AG04450 (cell line): ENCODE data around the gene CABP7. TPM values are rescaled to one million over a fixed set of nuclear protein-coding genes. Genes with fewer than 3 reads are reported as not detected.

Experiments
- CTCF ChIA-PET: fragments of 300-600, 350-600 bp; formaldehyde crosslinking; extraction: SDS; loops from one replicate; lab custom pipeline; 2022; ENCODE audit warnings: antibody characterized with exemption, inconsistent platforms; lab: Charles Lee
- POLR2A ChIA-PET: fragments of 350-600 bp; formaldehyde crosslinking; extraction: SDS; loops from one replicate; lab custom pipeline; 2021; ENCODE audit warnings: antibody characterized with exemption, inconsistent platforms; lab: Yijun Ruan, JAX
- DNase-seq: peaks from one replicate; pipeline ENCODE4 v3.0.0-alpha.2; 2011; ENCODE audit warnings: low read depth, low spot score
- H3K27ac ChIP-seq: one replicate; pipeline ENCODE4 v1.5.1; 2012; ENCODE audit warnings: low read depth, low read length, control low read depth
- H3K27me3 ChIP-seq: one replicate; pipeline ENCODE4 v1.6.0; 2012; ENCODE audit warnings: low read length; ENCODE audit not compliant: control insufficient read depth, insufficient read depth
- H3K4me3 ChIP-seq: 2 replicates; pipeline ENCODE4 v1.5.1; 2011; ENCODE audit warnings: mild to moderate bottlenecking, low read depth, low read length, control low read depth
- H3K9me3 ChIP-seq: 2 replicates; pipeline ENCODE4 v1.5.1; 2012; ENCODE audit warnings: low read length; ENCODE audit not compliant: control insufficient read depth, insufficient read depth
- polyA plus RNA-seq: library from polyadenylated mRNA; depleted of rRNA; stranded (reverse); fragments of >200 nt; gene quantifications from 2 replicates; pipeline ENCODE4 v1.2.3, GENCODE V29; 2011
- TF ChIP-seq, protein P1 (sequence below): IDR thresholded peaks from 2 replicates; pipeline ENCODE4 v1.5.1; 2011; ENCODE audit warnings: low read depth, low read length, control low read depth, inconsistent platforms

The CABP7 gene
- polyA plus RNA-seq, 1 experiment = not detected

DNA sequence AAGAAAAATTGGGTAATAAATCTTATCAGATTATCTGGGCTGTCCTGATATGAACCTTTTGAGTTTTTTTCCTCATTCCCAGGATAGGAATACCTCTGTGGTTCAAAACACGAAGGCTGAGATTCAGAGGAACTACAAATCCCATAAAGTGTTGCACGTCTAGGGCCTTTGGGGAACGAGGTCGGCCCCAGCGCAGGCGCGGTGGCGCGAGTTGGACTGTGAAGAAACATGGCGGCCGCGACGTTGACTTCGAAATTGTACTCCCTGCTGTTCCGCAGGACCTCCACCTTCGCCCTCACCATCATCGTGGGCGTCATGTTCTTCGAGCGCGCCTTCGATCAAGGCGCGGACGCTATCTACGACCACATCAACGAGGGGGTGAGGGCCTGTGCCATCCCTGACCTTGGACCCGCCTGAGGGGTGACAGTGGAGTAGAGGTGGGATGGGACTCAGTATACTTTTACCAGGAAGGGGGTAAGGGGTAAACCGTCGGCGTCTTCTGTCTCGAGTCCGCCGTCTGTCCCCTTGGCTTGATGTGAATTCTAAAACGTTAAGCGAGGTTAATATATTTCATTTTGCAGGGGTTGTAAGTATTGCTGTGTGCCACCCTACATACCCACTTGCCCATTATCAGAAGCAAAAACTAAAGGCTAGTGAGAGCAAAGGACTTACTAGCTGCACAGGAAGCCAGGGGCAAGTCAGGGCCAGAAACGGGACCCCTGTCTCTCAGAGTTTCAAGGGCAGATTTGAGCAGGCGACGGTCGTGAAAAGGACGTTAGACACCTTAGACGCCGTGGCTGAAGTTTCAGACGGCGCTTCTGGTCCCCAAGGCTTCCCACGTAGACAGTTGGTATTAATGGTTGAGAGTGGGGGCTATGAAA, 47.6 kb downstream of the CABP7 start, which contains the start of gene UQCR10:
Gene UQCR10 (plus strand): TSS at position 199 of the 881 bp plus-strand sequence. CDS start 30 bp downstream, at position 229.
- H3K27me3 ChIP-seq = no peaks in the 10 kb centered on the region
- DNase-seq = peak; percentile 69
- ChIA-PET CTCF (interaction anchor here (0.7 to 1.5 kb wide), 3 partner anchors 78 to 321 kb away, joined by 3 to 5 read pairs (median 3); no protein-coding TSS in a partner anchor), POLR2A (interaction anchor here (0.8 to 1.3 kb wide), 4 partner anchors 32 to 116 kb away, joined by 3 to 5 read pairs (median 4); no protein-coding TSS in a partner anchor)
- H3K4me3 ChIP-seq = peak within 1 kb of the TSS; percentile 100
- H3K9me3 ChIP-seq = no peaks in the 10 kb centered on the region
- peak within 1 kb of the TSS; percentile 47 for H3K27ac ChIP-seq
- TF ChIP-seq, protein P1, sequence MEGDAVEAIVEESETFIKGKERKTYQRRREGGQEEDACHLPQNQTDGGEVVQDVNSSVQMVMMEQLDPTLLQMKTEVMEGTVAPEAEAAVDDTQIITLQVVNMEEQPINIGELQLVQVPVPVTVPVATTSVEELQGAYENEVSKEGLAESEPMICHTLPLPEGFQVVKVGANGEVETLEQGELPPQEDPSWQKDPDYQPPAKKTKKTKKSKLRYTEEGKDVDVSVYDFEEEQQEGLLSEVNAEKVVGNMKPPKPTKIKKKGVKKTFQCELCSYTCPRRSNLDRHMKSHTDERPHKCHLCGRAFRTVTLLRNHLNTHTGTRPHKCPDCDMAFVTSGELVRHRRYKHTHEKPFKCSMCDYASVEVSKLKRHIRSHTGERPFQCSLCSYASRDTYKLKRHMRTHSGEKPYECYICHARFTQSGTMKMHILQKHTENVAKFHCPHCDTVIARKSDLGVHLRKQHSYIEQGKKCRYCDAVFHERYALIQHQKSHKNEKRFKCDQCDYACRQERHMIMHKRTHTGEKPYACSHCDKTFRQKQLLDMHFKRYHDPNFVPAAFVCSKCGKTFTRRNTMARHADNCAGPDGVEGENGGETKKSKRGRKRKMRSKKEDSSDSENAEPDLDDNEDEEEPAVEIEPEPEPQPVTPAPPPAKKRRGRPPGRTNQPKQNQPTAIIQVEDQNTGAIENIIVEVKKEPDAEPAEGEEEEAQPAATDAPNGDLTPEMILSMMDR = no peak

DNA sequence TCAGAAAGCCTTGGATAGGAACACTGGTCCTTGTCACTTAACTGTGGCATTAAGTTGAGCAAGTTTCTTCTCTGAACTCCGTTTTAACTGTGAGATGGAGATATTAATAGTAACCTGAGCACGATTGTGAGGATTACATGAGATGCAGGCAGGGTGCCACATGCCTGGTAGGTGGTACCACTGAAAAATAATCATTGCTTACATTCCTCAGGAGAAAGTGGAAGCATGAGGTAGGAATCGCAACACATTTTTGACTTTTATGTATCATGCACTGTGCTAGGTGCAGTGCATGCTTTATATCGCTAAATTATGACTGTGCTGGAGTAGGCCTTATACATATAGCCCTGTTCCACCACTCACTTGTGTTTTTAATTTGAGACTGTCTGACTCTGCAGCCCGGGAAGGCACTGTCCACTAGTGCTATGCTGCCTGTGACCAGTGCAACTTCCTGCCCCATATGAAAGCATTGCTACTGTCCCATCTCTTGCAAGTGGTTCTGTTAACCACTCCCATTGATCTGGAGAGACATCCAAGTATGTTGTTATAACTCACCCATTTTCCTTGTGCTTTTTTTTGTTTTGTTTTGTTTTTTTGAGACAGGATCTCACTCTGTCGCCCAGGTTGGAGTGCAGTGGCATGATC, 48.4 kb downstream of the CABP7 start:
- no peak for DNase-seq
- Histone ChIP-seq H3K4me3 (peak overlapping the region; percentile 100), H3K9me3 (no peaks in the 10 kb centered on the region), H3K27ac (peak overlapping the region; percentile 11), H3K27me3 (no peaks in the 10 kb centered on the region)
- CTCF ChIA-PET = no interaction called here
- POLR2A ChIA-PET = no interaction called here
- TF ChIP-seq, protein P1 = no peak

DNA sequence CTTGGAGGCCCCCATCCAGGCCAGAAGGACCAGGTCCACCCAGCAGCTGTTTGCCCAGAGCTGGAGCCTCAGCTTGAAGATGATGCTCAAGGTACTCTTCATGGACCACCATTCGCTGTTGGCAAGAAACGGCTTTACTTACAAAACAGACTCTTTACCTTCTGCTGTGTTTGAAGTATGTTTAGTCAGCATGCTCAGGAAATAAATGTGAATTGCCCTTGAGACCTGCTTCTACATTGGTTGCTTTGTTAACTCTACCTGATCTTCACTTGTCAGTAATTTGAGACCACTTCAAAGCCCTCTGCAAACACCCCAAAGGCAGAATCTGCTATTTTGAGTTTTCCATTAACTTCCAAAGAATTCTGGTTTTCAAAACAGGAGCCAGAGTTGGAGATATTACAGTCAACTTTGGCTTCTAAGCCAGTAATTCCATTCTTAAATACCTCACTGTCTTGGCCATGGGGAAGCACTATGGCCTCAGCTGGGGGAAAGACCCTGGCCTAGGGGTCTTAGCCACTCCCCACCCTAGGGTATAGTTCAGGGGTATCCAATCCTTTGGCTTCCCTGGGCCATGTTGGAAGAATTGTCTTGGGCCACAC, 50.0 kb downstream of the CABP7 start:
- DNase-seq = no peak
- ChIA-PET POLR2A (no interaction called here), CTCF (no interaction called here)
- Histone ChIP-seq H3K27me3 (no peaks in the 10 kb centered on the region), H3K27ac (no peak overlapping the region), H3K4me3 (no peak overlapping the region), H3K9me3 (no peaks in the 10 kb centered on the region)
- TF ChIP-seq, protein P1 = no peak

DNA sequence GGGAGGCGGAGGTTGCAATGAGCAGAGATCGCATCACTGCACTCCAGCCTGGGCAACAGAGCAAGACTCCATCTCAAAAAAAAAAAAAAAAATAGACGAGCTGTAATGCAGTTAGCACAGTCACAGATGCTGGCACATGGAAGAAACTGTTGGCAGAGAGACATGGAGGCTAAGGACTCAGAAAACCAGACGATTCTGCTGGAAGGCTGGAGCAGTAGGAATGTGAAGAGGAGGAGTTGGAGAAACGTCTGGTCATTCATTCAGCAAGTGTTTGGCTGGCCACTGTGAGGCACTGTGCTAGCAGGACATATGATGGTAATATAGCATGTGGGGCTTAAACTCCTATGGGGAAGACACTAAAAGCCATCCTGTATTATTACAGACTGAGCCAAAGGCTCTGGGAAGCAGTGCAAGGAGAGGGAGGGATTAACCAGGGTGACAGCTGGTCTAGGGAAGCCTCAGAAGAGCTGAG, 52.4 kb downstream of the CABP7 start:
- POLR2A ChIA-PET = no interaction called here
- Histone ChIP-seq H3K4me3 (no peak overlapping the region), H3K27ac (no peak overlapping the region), H3K27me3 (no peaks in the 10 kb centered on the region), H3K9me3 (no peaks in the 10 kb centered on the region)
- TF ChIP-seq, protein P1 = peak; percentile 66
- CTCF ChIA-PET = interaction anchor here (0.6 to 3.7 kb wide), 6 partner anchors 13 to 317 kb away, joined by 3 to 21 read pairs (median 6); no protein-coding TSS in a partner anchor
- peak; percentile 38 for DNase-seq
